HG03342 (cell line): ENCODE data around the gene SMARCC1.

ENCODE experiments used
- ATAC-seq: cut with Tn5 transposase; IDR thresholded peaks from one replicate; pipeline ENCODE4 v1.9.1; 2021; ENCODE audit warnings: mild to moderate bottlenecking, moderate library complexity; ENCODE audit not compliant: unreplicated experiment

Gene SMARCC1

DNA sequence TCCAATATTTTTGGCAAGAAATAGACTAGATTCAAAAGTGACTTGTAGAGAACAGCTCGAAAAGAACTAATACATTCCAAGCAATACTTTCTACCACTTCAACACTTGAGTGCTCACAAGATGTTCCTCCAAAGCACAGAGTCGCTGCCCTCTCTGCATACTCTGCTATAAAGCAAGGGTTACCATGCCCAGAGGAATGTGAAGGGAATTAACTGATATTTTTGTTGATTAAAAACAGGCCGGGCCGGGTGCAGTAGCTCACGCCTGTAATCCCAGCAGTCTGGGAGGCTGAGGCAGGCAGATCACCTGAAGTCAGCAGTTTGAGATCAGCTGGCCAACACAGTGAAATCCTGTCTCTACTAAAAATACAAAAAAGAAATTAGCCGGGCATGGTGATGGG, 145.5 kb downstream of the SMARCC1 start:
- no peak for ATAC-seq

- no peak for ATAC-seq
These were observed 146.2 kb downstream of the SMARCC1 start for GRCh38 chr3:47635536-47635935.

DNA sequence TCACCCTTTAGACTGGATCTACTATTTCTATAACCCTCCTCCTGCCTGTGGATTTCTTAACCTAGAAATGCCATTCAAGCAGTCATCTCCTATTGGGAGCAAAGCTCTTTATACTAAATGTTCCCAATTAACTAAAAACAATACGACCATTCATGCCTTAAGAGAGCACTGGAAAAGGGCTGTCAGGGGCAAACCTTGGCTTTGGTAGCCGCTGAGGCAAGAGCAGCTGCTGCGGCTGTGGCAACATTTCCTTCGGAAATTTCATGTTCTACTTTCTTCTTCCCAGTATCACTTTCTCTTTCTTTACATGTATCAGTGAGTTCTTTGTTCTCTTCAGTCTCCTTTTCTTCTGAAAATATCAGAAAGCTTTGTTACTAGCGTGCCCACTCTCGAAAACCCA, 146.7 kb downstream of the SMARCC1 start:
- no peak for ATAC-seq

DNA sequence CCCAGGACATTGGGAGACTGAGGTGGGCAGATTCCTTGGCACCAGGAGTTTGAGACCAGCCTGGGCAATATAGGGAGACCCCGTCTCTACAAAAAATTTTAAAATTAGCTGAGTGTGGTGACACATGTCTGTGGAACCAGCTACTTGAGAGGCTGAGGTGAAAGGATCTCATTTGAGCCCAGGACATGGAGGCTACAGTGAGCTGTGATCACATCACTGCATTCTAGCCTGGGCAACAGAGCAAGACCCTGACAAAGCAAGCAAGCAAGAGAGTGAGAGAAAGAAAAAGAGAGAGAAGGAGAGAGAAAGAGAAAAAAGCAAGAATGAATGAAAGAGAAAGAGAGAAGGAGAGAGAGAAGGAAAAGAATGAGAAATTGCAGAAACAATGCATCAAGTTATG, 150.9 kb downstream of the SMARCC1 start:
- ATAC-seq, result no peak

GRCh38 chr3:47629770-47630169, 151.9 kb downstream of the SMARCC1 start:
- ATAC-seq, result no peak

- ATAC-seq, result no peak
These were observed 153.3 kb downstream of the SMARCC1 start for GRCh38 chr3:47628426-47628825.

GRCh38 chr3:47622671-47623461, 158.8 kb downstream of the SMARCC1 start:
- ATAC-seq, result no peak

- ATAC-seq, result no peak
These were observed 164.3 kb downstream of the SMARCC1 start for GRCh38 chr3:47617086-47618010.

DNA sequence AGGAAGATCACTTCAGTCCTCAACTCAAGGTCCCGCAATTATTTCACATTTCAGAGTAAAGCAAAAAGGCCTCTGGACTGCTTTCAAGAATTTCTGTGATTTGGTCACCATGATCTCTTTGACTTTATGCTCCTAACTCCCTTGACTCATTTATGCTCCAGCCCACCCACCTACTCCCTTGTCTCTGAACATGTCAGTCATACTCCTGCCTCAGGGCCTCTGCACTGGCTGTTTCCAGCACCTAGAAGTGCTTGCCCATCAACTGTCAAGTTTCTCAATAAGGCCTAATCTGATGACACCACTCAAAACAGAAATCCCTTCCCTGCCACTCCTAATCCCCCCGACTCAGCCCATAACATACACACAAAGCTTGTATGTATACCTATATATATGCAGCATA, 166.9 kb downstream of the SMARCC1 start:
- ATAC-seq, result no peak

DNA sequence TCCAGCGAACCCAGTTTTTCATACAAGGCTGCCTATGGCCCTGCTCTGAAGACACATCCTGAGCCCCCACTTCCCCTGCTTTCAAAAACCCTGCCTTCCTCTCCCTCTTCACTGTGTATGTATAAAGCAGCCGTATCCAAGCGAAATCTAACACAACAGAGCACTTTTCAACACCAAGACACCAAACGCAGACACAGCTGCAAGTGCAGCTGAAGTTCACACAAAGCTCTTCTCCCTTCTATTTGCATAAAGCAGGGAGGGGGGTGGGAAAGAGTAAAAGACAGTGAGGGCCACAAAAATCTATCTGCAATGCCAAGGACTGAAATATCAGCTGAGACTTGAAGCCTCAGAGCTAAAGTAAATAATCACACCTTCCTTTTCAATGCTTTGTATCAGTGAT, 168.0 kb downstream of the SMARCC1 start:
- ATAC-seq, result no peak

DNA sequence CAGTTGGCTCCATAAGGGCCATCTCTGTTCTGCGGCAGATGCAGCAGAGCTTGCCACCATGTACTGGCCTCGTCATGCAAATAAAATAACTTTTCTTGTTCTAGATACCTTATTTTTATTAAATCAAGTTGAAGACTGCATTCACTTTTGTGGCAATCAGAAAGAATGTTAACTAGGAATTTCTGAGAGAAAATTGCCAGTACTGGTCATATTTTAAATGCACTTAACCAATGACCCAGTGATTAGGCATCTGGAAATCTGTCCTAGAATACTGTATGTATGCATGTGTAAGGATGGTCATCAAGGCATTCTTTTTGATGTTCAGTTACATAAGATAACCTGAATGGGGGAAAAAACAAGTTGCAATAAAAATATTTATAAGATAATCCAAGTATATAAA, 168.8 kb downstream of the SMARCC1 start:
- no peak for ATAC-seq

- ATAC-seq, result no peak
These were observed 169.5 kb downstream of the SMARCC1 start for GRCh38 chr3:47612178-47612577.

DNA sequence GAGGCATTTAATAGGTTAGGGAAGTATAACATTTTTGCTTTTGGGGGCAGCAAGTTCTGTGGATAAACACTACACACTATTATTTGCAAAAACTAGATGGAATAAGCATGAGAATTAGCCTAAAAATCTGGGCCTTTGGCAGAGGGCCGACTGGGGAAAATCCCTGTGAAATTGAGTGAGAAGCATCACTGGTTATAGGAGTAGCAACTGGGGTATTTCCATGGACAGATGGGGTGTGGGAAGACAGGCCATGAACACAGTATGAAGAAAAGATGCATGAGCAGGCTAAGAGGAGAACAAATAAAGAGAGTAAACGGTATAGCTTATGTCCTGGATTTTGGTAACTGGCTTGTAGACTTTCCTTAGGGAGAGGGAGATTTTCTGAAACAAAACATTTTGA, 170.1 kb downstream of the SMARCC1 start:
- no peak for ATAC-seq

GRCh38 chr3:47610583-47610982, 171.1 kb downstream of the SMARCC1 start:
- no peak for ATAC-seq

DNA sequence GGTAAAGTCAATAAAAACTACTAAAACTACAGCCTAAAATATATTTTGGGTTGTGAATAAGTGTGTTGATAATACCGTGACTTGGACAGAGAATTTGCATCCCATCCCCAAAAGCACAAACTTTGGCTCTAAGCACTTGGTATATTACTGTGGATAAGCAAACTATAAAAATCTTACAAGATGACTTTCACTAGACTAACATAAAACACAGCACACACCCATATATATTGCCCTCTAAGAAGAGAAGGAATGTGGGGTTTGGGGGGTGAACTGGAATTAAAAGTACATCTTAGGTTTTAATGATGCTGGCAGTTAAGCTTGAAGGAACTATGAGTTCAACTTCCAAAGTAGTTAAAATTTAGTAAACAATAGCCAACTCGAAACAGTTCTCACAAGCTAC, 174.4 kb downstream of the SMARCC1 start:
- no peak for ATAC-seq

GRCh38 chr3:47606165-47606564, 175.5 kb downstream of the SMARCC1 start:
- no peak for ATAC-seq

- ATAC-seq, result no peak
These were observed 176.0 kb downstream of the SMARCC1 start for GRCh38 chr3:47605652-47606051.

GRCh38 chr3:47604145-47604544, 177.5 kb downstream of the SMARCC1 start:
- ATAC-seq, result no peak

GRCh38 chr3:47603332-47603731, 178.4 kb downstream of the SMARCC1 start:
- no peak for ATAC-seq

- ATAC-seq, result no peak
These were observed 180.4 kb downstream of the SMARCC1 start for GRCh38 chr3:47601281-47601680.

DNA sequence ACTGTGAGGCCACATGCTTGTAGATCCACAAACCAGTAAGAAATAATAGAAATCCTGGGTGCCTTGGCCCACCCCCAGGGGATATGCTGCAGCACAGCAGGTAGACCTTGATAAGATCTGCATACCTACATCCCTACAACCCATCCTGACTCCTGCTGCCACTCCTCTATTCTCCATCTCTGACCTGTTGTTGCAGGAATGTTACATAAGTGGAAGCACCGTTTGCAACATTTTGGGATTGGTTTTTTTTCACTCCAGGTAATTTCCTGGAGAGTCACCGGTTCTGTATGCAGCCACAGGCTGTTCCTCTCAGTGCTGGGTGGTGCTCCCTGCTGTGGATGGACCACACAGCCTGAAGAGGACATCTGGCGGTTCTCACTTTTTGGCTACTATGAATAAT, 186.9 kb downstream of the SMARCC1 start:
- no peak for ATAC-seq
